SK-N-MC (cell line): Measurements from ENCODE around the gene PSMD7.

Experiments used
- EZH2 ChIP-seq: fragments of 200-600 bp; sonication (generic); IDR thresholded peaks from one replicate; pipeline ENCODE4 v1.6.1; 2017; ENCODE audit warnings: antibody characterized with exemption
- FOXP2 ChIP-seq: optimal IDR thresholded peaks from 2 replicates; pipeline ENCODE3; 2011; ENCODE audit warnings: mild to moderate bottlenecking, moderate library complexity; ENCODE audit not compliant: insufficient read depth; ENCODE audit errors: extremely low read length, control extremely low read depth
- POLR2AphosphoS5 ChIP-seq: IDR thresholded peaks from 2 replicates; pipeline ENCODE4 v1.6.1; 2012; ENCODE audit warnings: mild to moderate bottlenecking, low read depth, low read length, borderline replicate concordance

GRCh38 chr16:74288065-74288464, 8.5 kb upstream of the PSMD7 start:
- no peak for TF ChIP-seq EZH2
- TF ChIP-seq POLR2AphosphoS5, result no peak
- TF ChIP-seq FOXP2, result no peak
